ENCODE results near the gene BACH1. TPM values are rescaled to one million over a fixed set of nuclear protein-coding genes. Genes with fewer than 3 reads are reported as not detected.
A peak's percentile ranks its signal among the peaks of the same experiment; 100 is the strongest.

Gene BACH1
- polyA plus RNA-seq, 1 of the 3 experiments (the other 2 are of a cell fraction) = 18.1 TPM

DNA sequence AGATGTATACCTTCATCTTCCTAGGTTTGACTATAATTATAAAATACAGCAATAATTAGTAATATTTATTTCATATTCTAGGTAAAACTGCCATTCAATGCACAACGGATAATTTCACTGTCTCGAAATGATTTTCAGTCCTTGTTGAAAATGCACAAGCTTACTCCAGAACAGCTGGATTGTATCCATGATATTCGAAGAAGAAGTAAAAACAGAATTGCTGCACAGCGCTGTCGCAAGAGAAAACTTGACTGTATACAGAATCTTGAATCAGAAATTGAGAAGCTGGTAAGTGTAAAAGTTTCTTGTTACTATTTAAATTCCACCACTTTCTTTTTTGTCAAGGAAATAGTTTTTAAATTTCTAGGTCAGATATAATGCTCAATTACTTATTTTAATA is 30.7 kb downstream of the BACH1 start (continued):
- TF ChIP-seq, protein P1, sequence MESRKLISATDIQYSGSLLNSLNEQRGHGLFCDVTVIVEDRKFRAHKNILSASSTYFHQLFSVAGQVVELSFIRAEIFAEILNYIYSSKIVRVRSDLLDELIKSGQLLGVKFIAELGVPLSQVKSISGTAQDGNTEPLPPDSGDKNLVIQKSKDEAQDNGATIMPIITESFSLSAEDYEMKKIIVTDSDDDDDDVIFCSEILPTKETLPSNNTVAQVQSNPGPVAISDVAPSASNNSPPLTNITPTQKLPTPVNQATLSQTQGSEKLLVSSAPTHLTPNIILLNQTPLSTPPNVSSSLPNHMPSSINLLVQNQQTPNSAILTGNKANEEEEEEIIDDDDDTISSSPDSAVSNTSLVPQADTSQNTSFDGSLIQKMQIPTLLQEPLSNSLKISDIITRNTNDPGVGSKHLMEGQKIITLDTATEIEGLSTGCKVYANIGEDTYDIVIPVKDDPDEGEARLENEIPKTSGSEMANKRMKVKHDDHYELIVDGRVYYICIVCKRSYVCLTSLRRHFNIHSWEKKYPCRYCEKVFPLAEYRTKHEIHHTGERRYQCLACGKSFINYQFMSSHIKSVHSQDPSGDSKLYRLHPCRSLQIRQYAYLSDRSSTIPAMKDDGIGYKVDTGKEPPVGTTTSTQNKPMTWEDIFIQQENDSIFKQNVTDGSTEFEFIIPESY (IDR thresholded peaks at IDR 0.05; ENCODE audit: borderline replicate concordance, low read depth) = no peak
- TF ChIP-seq, protein P2, sequence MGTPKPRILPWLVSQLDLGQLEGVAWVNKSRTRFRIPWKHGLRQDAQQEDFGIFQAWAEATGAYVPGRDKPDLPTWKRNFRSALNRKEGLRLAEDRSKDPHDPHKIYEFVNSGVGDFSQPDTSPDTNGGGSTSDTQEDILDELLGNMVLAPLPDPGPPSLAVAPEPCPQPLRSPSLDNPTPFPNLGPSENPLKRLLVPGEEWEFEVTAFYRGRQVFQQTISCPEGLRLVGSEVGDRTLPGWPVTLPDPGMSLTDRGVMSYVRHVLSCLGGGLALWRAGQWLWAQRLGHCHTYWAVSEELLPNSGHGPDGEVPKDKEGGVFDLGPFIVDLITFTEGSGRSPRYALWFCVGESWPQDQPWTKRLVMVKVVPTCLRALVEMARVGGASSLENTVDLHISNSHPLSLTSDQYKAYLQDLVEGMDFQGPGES (IDR thresholded peaks at IDR 0.05; ENCODE audit: low read depth, low read length) = no peak
- no peak for TF ChIP-seq FOXM1 (IDR thresholded peaks at IDR 0.05; ENCODE audit: low read depth)
- TF ChIP-seq, protein P3, sequence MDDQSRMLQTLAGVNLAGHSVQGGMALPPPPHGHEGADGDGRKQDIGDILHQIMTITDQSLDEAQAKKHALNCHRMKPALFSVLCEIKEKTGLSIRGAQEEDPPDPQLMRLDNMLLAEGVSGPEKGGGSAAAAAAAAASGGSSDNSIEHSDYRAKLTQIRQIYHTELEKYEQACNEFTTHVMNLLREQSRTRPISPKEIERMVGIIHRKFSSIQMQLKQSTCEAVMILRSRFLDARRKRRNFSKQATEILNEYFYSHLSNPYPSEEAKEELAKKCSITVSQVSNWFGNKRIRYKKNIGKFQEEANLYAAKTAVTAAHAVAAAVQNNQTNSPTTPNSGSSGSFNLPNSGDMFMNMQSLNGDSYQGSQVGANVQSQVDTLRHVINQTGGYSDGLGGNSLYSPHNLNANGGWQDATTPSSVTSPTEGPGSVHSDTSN (IDR thresholded peaks at IDR 0.05) = no peak
- no peak for TF ChIP-seq MEF2A (IDR thresholded peaks at IDR 0.05; ENCODE audit: borderline replicate concordance, low read depth)

DNA sequence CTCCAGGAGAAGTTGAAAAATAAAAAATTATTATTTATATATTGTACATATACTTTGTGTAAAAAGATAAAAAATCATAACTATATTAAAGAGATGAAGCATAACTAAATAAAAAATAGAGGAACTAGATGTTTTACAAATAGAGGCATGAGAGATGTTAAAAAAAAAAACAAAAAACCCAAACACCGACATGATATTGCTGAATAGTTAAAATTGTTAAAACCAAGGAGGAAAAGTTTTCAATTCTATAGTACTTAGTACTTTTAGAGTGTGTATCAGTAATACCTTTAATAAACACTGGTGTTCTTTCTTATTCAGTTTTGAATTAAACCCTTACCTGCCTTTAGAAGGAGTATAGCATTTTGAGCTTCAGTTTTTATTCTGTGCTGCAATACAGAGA is 32.1 kb downstream of the BACH1 start:
- H3K27me3 ChIP-seq (ENCODE audit: insufficient read depth) = no peaks in the 10 kb centered on the region
- peaks cover 0 to 23% of the 10 kb centered on the region in 2 experiments; a peak in 3 of 4 replicates for H3K4me1 ChIP-seq (ENCODE audit: control insufficient read depth in 1 of 2, insufficient read depth in 2 of 2, low read depth in 1 of 2, low read length in 1 of 2)
- H3K9me3 ChIP-seq = no peaks in the 10 kb centered on the region
- H4K20me1 ChIP-seq (ENCODE audit: insufficient read depth) = peaks cover 49% of the 10 kb centered on the region
- DNase-seq = no peak
- no peak overlapping the region for H3K4me3 ChIP-seq (ENCODE audit: low read depth in 2 of 2, low read length in 1 of 2)
- H3K9me2 ChIP-seq = no peaks in the 10 kb centered on the region
- H3K79me2 ChIP-seq (ENCODE audit: insufficient read depth) = peaks cover 94% of the 10 kb centered on the region
- ChIA-PET CTCF (interaction anchor here (0.8 to 1.1 kb wide), 2 partner anchors 9 to 41 kb away, joined by 3 read pairs; no protein-coding TSS in a partner anchor), POLR2A (no interaction called here)
- no peak overlapping the region for H3K9ac ChIP-seq
- 97% methylated on average over 1 of the region's 1 CpG for WGBS (ENCODE audit: low lambda C conversion rate)
- TF ChIP-seq POLR2AphosphoS5 (IDR thresholded peaks at IDR 0.05; ENCODE audit: low read depth, low read length) = no peak
- no peak for TF ChIP-seq GABPA (IDR thresholded peaks at IDR 0.05; ENCODE audit: low read depth)
- no peak for TF ChIP-seq CHD2 (IDR thresholded peaks at IDR 0.05; ENCODE audit: low read length, partially characterized antibody)
- no peak for TF ChIP-seq RCOR1 (IDR thresholded peaks at IDR 0.05; ENCODE audit: low read length)
- no peak for TF ChIP-seq JUND (IDR thresholded peaks at IDR 0.05)
- TF ChIP-seq EZH2phosphoT487 (IDR thresholded peaks at IDR 0.05; ENCODE audit: borderline replicate concordance, low read depth) = no peak
- TF ChIP-seq, protein P4, sequence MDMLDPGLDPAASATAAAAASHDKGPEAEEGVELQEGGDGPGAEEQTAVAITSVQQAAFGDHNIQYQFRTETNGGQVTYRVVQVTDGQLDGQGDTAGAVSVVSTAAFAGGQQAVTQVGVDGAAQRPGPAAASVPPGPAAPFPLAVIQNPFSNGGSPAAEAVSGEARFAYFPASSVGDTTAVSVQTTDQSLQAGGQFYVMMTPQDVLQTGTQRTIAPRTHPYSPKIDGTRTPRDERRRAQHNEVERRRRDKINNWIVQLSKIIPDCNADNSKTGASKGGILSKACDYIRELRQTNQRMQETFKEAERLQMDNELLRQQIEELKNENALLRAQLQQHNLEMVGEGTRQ (IDR thresholded peaks at IDR 0.05; ENCODE audit: borderline replicate concordance, low read depth, low read length) = no peak
- TF ChIP-seq EP300 (IDR thresholded peaks at IDR 0.05; ENCODE audit: borderline replicate concordance in 1 of 2, low read depth in 1 of 2, low read length in 1 of 2) = no peak
- TF ChIP-seq, protein P3 (IDR thresholded peaks at IDR 0.05) = no peak
- no peak for TF ChIP-seq TEAD4 (IDR thresholded peaks at IDR 0.05; ENCODE audit: borderline replicate concordance, insufficient read depth)
- TF ChIP-seq TCF12 (IDR thresholded peaks at IDR 0.05) = no peak
- TF ChIP-seq GATA2 (CRISPR knock-in tag; IDR thresholded peaks at IDR 0.05) = no peak
- TF ChIP-seq SIN3A (IDR thresholded peaks at IDR 0.05; ENCODE audit: borderline replicate concordance, low read depth, low read length) = no peak
- TF ChIP-seq, protein P2 (IDR thresholded peaks at IDR 0.05; ENCODE audit: low read depth, low read length) = no peak
- no peak for TF ChIP-seq ELF1 (IDR thresholded peaks at IDR 0.05)
- TF ChIP-seq TAF1 (IDR thresholded peaks at IDR 0.05; ENCODE audit: borderline replicate concordance, low read depth, low read length) = no peak
- no peak for TF ChIP-seq FOXM1 (IDR thresholded peaks at IDR 0.05; ENCODE audit: low read depth)
- TF ChIP-seq RXRA (IDR thresholded peaks at IDR 0.05; ENCODE audit: borderline replicate concordance, low read depth) = no peak
- no peak for TF ChIP-seq NFIC (IDR thresholded peaks at IDR 0.05; ENCODE audit: borderline replicate concordance)
- TF ChIP-seq RFX5 (IDR thresholded peaks at IDR 0.05; ENCODE audit: low read length) = no peak
- no peak overlapping the region for H2AFZ ChIP-seq (ENCODE audit: low read depth)
- no peak overlapping the region for H3K4me2 ChIP-seq
- H3F3A ChIP-seq (replicated peaks; ENCODE audit: insufficient read depth) = peaks cover 44% of the 10 kb centered on the region
- H3K36me3 ChIP-seq (replicated peaks in 1 of 2; ENCODE audit: control insufficient read depth in 1 of 2, insufficient read depth in 2 of 2, low read length in 1 of 2) = peaks cover 46 to 69% of the 10 kb centered on the region in 2 experiments
- H3K27ac ChIP-seq (ENCODE audit: low read depth in 2 of 2, low read length in 1 of 2) = peak overlapping the region in 1 of 2 experiments; percentile 76; a peak in 2 of 4 replicates
